Measurements from ENCODE around the gene RAB20. TPM values are rescaled to one million over a fixed set of nuclear protein-coding genes. Genes with fewer than 3 reads are reported as not detected.

The RAB20 gene
- total RNA-seq, 2 experiments from 2014 or later = 3.9 to 4.2 TPM

- ChIA-PET CTCF (interaction anchor here (1.0 kb wide), 1 partner anchor 9 kb away, joined by 3 read pairs; no protein-coding TSS in a partner anchor), POLR2A (no interaction called here)
- no peak overlapping the region for H3K27ac Mint-ChIP-seq
These were observed 75.3 kb downstream of the RAB20 start for GRCh38 chr13:110486061-110486715.

GRCh38 chr13:110485604-110486003, 75.9 kb downstream of the RAB20 start:
- Mint-ChIP-seq H3K27me3 (ENCODE audit: low read depth) (no peaks in the 10 kb centered on the region), H3K4me3 (no peak overlapping the region), H3K27ac (no peak overlapping the region), H3K4me1 (ENCODE audit: low read depth) (no peaks in the 10 kb centered on the region), H3K9me3 (ENCODE audit: insufficient read depth) (no peaks in the 10 kb centered on the region), H3K36me3 (ENCODE audit: low read depth) (no peaks in the 10 kb centered on the region)
- no peak for DNase-seq
- ChIA-PET POLR2A (no interaction called here), CTCF (interaction anchor here (1.0 kb wide), 1 partner anchor 9 kb away, joined by 3 read pairs; no protein-coding TSS in a partner anchor)
- ATAC-seq = no peak

More at GRCh38 chr13:110486061-110486715, 75.3 kb downstream of the RAB20 start:
- no peaks in the 10 kb centered on the region for H3K36me3 Mint-ChIP-seq (ENCODE audit: low read depth)
- no peak for DNase-seq
- no peak overlapping the region for H3K4me3 Mint-ChIP-seq
- H3K27me3 Mint-ChIP-seq (ENCODE audit: low read depth) = no peaks in the 10 kb centered on the region
- no peaks in the 10 kb centered on the region for H3K9me3 Mint-ChIP-seq (ENCODE audit: insufficient read depth)
- no peaks in the 10 kb centered on the region for H3K4me1 Mint-ChIP-seq (ENCODE audit: low read depth)
- ATAC-seq = no peak

GRCh38 chr13:110484290-110485048, 77.1 kb downstream of the RAB20 start:
- Mint-ChIP-seq H3K9me3 (ENCODE audit: insufficient read depth) (no peaks in the 10 kb centered on the region), H3K36me3 (ENCODE audit: low read depth) (no peaks in the 10 kb centered on the region), H3K4me3 (no peak overlapping the region), H3K27me3 (ENCODE audit: low read depth) (no peaks in the 10 kb centered on the region), H3K4me1 (ENCODE audit: low read depth) (no peaks in the 10 kb centered on the region), H3K27ac (no peak overlapping the region)
- CTCF ChIA-PET = no interaction called here
- DNase-seq = no peak
- POLR2A ChIA-PET = no interaction called here
- no peak for ATAC-seq

GRCh38 chr13:110483386-110483968, 78.0 kb downstream of the RAB20 start:
- ChIA-PET POLR2A (no interaction called here), CTCF (no interaction called here)
- Mint-ChIP-seq H3K4me1 (ENCODE audit: low read depth) (no peaks in the 10 kb centered on the region), H3K9me3 (ENCODE audit: insufficient read depth) (no peaks in the 10 kb centered on the region), H3K36me3 (ENCODE audit: low read depth) (no peaks in the 10 kb centered on the region), H3K27ac (no peak overlapping the region), H3K27me3 (ENCODE audit: low read depth) (no peaks in the 10 kb centered on the region), H3K4me3 (no peak overlapping the region)
- ATAC-seq = no peak
- DNase-seq = no peak

GRCh38 chr13:110480161-110480560, 81.4 kb downstream of the RAB20 start:
- Mint-ChIP-seq H3K36me3 (ENCODE audit: low read depth) (no peaks in the 10 kb centered on the region), H3K4me3 (no peak overlapping the region), H3K9me3 (ENCODE audit: insufficient read depth) (no peaks in the 10 kb centered on the region), H3K27me3 (ENCODE audit: low read depth) (no peaks in the 10 kb centered on the region), H3K4me1 (ENCODE audit: low read depth) (no peaks in the 10 kb centered on the region), H3K27ac (no peak overlapping the region)
- ATAC-seq (no peak), DNase-seq (no peak)
- ChIA-PET CTCF (no interaction called here), POLR2A (no interaction called here)

- Mint-ChIP-seq H3K4me1 (ENCODE audit: low read depth) (no peaks in the 10 kb centered on the region), H3K9me3 (ENCODE audit: insufficient read depth) (no peaks in the 10 kb centered on the region), H3K27me3 (ENCODE audit: low read depth) (no peaks in the 10 kb centered on the region), H3K27ac (no peak overlapping the region), H3K36me3 (ENCODE audit: low read depth) (no peaks in the 10 kb centered on the region), H3K4me3 (no peak overlapping the region)
- CTCF ChIA-PET = no interaction called here
- no peak for ATAC-seq
- POLR2A ChIA-PET = no interaction called here
- no peak for DNase-seq
These were observed 81.9 kb downstream of the RAB20 start for GRCh38 chr13:110479648-110480047.

GRCh38 chr13:110479215-110479545, 82.3 kb downstream of the RAB20 start:
- Mint-ChIP-seq H3K36me3 (ENCODE audit: low read depth) (no peaks in the 10 kb centered on the region), H3K4me3 (no peak overlapping the region), H3K9me3 (ENCODE audit: insufficient read depth) (no peaks in the 10 kb centered on the region), H3K27me3 (ENCODE audit: low read depth) (no peaks in the 10 kb centered on the region), H3K27ac (no peak overlapping the region), H3K4me1 (ENCODE audit: low read depth) (no peaks in the 10 kb centered on the region)
- no peak for DNase-seq
- CTCF ChIA-PET = no interaction called here
- no peak for ATAC-seq
- POLR2A ChIA-PET = no interaction called here

GRCh38 chr13:110478405-110479214, 82.9 kb downstream of the RAB20 start:
- no peak overlapping the region for H3K4me3 Mint-ChIP-seq
- CTCF ChIA-PET = interaction anchor here (1.0 kb wide), 1 partner anchor 346 kb away, joined by 3 read pairs; no protein-coding TSS in a partner anchor
- no peak for ATAC-seq
- H3K9me3 Mint-ChIP-seq (ENCODE audit: insufficient read depth) = no peaks in the 10 kb centered on the region
- no peaks in the 10 kb centered on the region for H3K36me3 Mint-ChIP-seq (ENCODE audit: low read depth)
- POLR2A ChIA-PET = no interaction called here
- H3K27me3 Mint-ChIP-seq (ENCODE audit: low read depth) = no peaks in the 10 kb centered on the region
- no peaks in the 10 kb centered on the region for H3K4me1 Mint-ChIP-seq (ENCODE audit: low read depth)
- H3K27ac Mint-ChIP-seq = no peak overlapping the region
- no peak for DNase-seq

- Mint-ChIP-seq H3K9me3 (ENCODE audit: insufficient read depth) (no peaks in the 10 kb centered on the region), H3K27me3 (ENCODE audit: low read depth) (no peaks in the 10 kb centered on the region), H3K27ac (no peak overlapping the region), H3K4me1 (ENCODE audit: low read depth) (no peaks in the 10 kb centered on the region), H3K4me3 (no peak overlapping the region), H3K36me3 (ENCODE audit: low read depth) (no peaks in the 10 kb centered on the region)
- ATAC-seq (no peak), DNase-seq (no peak)
- ChIA-PET POLR2A (no interaction called here), CTCF (interaction anchor here (1.0 kb wide), 1 partner anchor 347 kb away, joined by 3 read pairs; no protein-coding TSS in a partner anchor)
These were observed 83.7 kb downstream of the RAB20 start for GRCh38 chr13:110477706-110478245.

GRCh38 chr13:110476220-110476617, 85.3 kb downstream of the RAB20 start:
- ATAC-seq (no peak), DNase-seq (no peak)
- Mint-ChIP-seq H3K27me3 (ENCODE audit: low read depth) (peaks cover 3% of the 10 kb centered on the region), H3K4me1 (ENCODE audit: low read depth) (peaks cover 2% of the 10 kb centered on the region), H3K9me3 (ENCODE audit: insufficient read depth) (no peaks in the 10 kb centered on the region), H3K36me3 (ENCODE audit: low read depth) (no peaks in the 10 kb centered on the region), H3K27ac (no peak overlapping the region), H3K4me3 (no peak overlapping the region)
- POLR2A ChIA-PET = no interaction called here
- CTCF ChIA-PET = no interaction called here

- Mint-ChIP-seq H3K4me3 (no peak overlapping the region), H3K27ac (no peak overlapping the region), H3K4me1 (ENCODE audit: low read depth) (peaks cover 2% of the 10 kb centered on the region), H3K9me3 (ENCODE audit: insufficient read depth) (no peaks in the 10 kb centered on the region), H3K27me3 (ENCODE audit: low read depth) (peaks cover 3% of the 10 kb centered on the region), H3K36me3 (ENCODE audit: low read depth) (no peaks in the 10 kb centered on the region)
- no peak for ATAC-seq
- ChIA-PET POLR2A (no interaction called here), CTCF (no interaction called here)
- DNase-seq = no peak
These were observed 85.8 kb downstream of the RAB20 start for GRCh38 chr13:110475550-110476219.
